GM21619 (cell line): Measurements from ENCODE around the gene KDM7A.
"Not testable (repeated sequence)": the region's sequence is repeated elsewhere in the genome, so short reads cannot be mapped to it uniquely, and the experiment has no call there.

Experiments used
- ATAC-seq: cut with Tn5 transposase; IDR thresholded peaks from one replicate; pipeline ENCODE4 v1.9.1; 2021; ENCODE audit not compliant: unreplicated experiment

KDM7A gene

DNA sequence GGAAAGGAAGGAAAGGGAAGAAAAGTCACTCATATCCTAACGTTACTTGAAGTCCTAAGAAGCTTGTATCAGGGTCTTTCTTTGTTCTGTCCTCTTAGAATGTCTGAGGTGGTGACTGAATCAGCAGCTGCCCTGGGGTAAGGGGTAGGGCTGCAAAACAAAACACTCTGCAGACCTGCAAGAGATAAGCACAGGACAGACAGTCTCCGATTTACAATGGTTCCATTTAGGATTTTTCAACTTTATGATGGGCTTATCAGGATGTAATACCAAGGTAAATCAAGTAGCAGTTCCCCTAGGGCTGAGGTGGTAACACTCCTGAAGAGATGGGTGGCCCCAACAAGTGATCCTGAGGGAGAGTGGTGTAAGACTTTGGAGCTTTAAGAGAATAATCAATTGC is 16.5 kb downstream of the KDM7A start:
- ATAC-seq: no peak

DNA sequence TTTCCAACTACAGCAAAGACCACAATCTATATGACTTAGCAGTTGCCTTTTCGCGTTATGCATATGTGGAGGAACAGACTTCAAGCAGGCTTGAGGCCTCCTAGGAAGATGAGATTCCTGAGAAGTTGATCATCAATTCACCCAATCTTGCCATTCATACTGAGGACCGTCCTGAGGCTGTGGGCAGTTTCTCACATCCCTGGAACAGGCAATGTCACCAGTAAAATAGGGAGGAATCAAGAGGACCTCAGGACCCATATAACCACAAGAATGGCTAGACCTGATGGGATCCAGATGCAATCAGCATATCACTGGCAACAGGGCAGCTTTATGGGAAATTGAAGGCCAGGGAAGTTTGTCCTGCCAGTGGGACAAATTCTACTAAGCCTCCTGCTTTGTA is 17.3 kb downstream of the KDM7A start:
- ATAC-seq: no peak

DNA sequence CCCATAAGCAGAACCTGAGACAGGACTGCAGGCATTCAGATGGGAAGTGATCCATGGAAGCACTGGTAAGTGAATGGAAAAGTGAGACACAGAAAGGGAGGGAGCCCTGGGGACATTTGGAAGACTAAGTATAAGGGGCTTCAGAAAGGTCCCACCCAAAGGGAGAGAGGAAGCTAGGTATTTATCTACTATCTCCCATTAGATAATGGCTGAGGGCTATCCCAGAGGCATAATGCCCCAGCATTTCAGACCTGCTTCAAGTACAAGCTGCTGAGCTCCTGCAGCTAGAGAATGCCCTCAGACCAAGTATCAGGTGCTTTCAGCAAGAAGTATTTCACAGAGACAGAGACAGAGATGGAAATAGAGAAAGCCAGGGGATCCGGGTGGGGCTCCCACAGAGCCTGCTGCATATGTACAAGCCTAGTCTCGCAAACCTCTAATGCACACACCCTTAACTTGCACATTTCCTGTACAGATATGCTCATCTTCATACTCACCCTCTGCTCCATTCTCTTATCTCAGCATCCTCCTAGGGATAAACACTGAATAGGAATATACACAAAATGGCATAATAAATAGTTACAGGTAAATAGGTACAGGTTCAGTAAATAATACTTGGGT is 20.2 kb downstream of the KDM7A start:
- ATAC-seq: no peak

DNA sequence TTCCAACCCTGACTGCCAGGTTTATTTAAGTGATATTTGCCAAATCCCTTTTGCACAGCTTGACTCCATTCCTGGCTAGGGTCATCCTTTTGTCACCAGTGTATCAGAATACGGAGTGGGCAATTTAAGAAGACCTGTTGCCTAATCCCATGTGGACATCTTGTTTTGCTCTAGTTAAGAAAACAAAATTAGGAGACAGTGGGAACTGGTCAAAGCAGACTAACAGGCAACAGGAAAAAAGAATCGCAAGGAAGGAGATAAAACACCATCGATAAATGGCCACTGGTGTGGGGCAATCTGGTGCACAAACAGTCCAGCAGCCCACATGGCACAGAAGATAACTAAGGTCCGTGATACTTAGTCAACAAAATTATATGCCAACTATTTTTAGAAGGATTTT is 21.4 kb downstream of the KDM7A start:
- no peak for ATAC-seq

DNA sequence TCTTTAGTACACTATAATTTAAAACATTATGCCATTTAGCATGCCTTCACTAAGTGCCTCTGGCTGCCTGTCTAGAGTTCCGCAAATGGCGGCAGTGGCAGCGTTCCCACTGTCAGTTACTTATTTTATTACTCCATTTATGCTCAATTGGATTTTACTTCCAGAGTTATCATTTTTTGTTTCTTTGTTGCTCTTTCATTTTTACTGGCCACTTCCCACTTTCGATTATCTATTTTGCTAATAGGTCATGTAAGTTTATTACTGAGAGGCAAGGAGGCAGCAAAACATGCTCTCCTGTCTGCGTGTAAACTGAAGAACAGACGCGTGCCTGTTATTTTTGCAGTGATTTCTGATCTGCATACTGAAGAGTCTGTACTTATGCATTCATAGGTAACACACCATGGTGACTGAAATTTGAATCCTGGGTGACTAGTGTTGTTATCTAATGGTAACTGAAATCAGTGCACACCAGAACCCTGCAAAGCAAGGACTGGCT is 23.1 kb downstream of the KDM7A start:
- no peak for ATAC-seq

DNA sequence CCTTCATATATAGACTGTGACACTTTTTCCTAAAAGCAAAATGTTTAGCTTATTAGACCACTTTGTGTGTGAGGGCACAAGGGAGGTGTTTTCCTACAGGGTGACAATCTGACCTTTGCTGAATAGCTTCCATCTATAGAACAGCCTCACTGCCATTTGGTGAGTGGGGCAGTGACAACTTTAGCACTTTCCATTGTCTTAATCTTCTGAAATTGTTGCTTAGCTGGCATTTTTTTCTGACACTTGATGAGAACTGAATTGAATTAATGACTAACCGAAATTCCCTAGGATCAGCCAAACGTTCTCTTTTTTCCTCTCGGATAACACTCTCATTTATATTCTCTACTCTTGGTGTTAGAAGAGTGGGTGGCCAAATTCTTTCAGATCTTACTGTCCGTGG is 30.2 kb downstream of the KDM7A start:
- ATAC-seq: no peak

DNA sequence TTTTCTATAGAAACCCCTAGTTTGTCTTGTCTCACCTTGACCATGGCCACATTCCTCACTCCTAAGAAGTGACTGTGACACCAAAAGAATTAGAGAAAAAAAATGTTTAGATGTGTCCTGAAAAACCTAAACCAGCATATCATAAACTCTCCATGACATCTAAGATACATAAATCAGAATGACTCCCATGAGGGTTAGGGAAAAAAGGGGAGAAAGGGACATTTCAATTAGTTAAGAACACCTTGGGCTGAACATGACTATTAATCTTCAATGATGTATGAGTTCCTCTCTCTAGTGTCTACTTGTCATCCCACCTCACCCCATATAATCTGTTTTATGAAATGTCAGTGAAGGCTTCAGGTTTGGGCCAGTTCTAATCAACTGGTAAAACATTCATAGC is 31.1 kb downstream of the KDM7A start:
- ATAC-seq: no peak

DNA sequence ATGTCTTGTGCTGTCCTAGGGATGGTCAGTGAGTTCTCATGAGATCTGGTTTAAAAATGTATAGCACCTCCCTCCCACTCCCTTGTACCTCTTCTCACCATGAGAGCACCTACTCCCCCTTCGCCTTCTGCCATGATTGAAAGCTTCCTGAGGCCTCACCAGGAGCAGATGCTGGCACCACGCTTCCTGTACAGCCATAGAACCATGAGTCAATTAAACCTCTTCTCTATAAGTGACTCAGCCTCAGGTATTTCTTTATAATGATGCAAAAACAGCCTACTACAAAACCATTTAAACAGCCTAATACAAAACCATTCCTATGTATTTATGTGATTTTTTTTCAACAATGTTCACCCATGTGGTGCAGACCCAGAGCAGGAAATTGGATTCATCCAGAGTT is 32.0 kb downstream of the KDM7A start:
- ATAC-seq: no peak

DNA sequence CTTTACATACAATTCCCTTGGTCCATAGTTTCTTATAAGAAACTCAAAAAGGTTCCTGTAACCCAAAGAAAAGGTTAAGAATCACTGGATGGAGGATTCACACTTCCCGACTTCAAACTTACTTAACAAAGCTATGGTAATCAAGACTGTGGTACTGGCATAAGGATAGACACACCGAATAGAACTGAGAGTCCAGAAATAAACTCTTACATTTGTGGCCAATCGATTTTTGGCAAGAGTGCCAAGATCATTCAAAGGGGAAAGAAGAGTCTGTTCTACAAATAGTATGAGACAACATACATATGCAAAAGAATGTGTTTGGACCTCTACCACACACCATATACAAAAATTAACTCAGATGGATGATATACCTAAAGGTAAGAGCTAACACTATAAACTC is 32.8 kb downstream of the KDM7A start:
- ATAC-seq: no peak

DNA sequence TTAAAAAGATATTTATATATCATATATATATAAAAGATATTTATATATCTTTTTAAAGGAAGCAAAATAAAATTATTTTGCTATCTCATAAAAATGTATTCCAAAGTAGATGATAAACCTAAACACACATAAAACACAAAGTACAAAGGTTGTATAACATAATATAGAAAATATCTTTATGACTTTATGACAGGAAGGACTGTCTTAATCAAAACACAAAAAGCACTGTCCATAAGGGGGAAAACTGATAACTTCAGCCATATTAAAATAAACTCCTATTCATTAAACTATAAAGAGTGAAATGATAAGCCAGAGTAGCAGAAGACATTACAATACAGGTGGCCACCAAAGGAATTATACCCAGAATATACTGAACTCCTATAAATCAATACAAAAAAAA is 34.8 kb downstream of the KDM7A start:
- ATAC-seq: no peak

DNA sequence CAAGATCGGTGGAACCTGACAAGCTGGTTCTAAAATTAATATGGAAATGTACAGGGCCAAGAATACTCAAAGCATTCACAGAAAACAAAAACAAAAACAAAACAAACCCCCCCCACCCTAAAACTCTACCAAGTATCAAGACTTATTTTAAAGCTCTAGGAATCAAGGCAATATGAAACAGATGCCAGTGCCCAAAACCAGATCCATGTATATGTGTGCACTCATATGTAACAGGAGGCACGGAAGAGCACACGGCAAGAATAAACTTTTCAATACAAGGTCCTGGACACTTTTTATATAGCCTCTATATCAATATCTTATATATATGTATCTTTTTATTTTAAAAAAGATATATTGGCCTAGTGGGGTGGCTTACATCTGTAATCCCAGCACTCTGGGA is 35.5 kb downstream of the KDM7A start:
- no peak for ATAC-seq

DNA sequence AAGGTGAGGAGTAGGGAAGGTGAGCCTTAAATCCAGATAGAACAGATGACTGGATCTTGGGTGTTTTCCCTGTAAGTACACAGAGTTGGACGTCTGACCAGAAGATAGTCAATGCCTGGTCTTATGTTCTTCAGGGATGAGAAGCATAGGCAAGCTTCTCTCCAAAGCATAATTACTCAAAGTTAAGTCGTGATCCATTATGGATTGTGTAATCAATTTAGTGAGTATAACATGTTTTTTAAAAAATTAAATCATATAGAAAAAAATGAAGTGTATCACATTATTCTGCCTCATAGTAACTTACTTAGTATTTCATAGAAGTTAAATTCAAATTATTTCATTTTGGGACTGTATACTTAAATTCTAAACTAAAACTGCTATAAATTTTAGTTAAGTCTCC is 39.7 kb downstream of the KDM7A start:
- ATAC-seq: no peak

DNA sequence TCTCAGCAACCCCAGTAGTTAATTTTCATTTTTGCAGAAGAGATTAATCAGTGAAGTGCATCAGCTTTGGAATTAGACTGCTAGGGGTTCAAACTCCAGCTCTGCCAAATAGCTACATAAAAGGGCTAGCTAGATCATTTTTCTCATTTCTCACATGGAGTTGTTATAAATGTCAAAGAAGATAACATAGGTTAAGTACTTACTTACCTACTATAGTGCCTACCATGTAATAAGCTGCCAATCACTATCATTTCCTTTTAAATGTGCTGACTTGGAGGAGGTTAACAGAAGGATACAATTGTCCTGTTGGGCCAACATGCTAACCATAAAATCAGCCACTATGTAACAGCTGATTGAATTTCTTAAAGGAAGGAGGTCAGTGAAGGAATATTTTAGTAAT is 40.7 kb downstream of the KDM7A start:
- no peak for ATAC-seq

DNA sequence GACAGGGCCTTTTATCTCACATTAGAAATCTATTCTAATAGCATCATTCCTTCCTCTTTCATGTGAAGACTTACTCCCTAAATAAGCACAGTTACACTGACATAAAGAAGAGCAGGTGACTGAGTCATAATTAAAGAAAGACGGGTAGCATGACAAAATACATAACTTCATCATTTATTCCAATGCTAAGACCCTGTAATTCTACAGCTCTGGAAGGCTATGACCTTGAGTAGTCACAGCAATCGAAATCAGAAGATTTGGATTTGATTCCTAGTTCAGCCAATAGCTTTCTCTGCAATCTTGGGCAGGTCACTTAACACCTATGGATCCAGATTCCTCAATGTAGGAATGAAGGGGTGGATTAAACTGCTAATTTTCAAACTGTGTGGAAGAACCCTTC is 42.7 kb downstream of the KDM7A start:
- no peak for ATAC-seq

DNA sequence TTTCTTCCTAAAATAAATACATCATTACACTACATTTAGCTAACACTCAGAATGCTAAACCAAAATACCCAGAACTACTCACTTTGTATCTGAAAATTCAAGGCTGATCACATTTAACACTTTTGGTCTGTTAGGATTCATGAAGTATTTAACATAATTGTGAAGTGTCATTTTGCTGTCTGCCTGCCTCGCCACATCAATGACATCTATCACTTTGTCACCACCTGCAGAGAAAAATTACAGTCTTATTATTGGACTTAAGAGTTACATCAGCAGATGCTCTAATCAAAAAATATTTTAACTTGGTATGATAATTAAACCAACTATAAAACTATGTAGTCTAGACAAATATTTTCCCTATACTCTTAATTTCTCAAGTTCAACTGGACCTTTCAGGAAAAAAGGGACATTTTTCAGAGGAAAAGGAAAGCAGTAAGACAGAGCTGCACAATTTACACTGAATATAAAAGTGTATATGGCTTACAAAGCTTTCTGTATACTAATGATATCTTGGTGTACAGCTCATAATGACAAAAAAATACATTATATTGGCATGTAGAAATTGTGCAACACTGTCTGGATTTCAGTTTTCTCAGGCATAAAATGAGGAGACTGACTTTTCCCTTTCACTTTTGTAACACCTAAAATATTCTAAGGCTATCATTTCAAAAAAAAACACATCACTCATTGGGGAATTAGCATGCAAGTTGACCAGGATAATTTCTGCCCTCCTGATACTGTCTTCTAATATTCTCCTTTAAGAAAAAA is 49.2 kb downstream of the KDM7A start:
- ATAC-seq: no peak

DNA sequence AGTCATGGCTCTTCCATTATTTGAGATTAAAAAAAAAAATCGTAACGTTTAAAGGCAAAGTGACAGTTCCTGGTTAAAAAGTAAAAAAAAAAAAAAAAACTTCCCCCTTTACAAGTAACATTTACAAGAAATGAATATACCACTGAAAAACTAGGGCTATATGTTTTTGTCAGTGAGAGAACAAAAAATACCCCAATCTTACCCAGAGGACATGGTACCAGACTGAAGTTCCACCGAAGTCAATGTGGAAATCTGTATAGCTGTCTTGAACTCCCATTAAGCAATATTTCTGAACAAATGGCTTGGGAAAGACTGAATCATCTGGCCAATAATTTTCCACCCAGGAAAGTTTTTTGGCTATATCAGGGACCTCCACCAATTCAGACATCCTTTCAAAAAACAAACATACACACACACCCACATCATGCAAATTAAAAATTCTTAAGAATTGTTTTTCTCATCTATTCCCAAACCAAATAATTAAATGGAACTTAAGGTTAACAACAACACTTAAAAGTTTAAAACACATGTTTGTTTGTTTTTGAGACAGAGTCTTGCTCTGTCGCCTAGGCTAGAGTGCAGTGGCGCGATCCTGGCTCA is 50.2 kb downstream of the KDM7A start:
- ATAC-seq: no peak

DNA sequence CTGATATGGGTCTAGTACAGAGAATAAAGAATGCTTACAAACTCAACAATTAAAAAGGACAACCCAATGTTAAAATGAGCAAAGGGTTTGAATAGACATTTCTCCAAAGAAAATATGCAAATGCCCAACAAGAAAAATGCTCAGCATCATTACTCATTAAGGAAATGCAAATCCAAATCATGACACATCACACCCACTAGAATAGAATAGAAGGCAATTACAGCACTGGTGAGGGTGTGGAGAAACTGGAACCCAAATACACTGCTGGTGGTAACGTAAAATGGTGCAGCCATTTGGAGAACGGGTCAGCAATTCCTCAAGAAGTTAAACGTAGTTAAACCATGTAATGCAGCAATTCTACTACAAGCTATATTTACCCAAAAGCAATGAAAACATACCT is 53.8 kb downstream of the KDM7A start:
- ATAC-seq: no peak

DNA sequence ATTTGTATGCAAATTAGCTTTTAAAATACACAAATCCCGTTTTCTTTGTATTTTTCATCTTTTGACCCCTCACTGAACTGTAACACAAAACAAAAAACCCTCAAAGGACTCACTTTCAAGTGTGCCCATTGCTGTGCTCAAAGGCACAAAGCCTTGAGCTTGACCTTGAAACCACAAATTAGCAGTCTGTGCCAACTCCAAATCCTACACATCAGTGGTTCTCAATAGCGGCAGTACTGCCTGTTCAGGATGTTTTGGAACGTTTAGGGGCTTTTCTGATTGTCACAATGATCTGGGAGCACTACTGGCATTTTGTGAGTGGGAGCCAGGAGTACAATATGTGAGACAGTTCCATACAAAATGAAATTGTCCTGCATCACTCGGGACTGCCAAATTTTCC is 55.5 kb downstream of the KDM7A start:
- ATAC-seq: no peak

DNA sequence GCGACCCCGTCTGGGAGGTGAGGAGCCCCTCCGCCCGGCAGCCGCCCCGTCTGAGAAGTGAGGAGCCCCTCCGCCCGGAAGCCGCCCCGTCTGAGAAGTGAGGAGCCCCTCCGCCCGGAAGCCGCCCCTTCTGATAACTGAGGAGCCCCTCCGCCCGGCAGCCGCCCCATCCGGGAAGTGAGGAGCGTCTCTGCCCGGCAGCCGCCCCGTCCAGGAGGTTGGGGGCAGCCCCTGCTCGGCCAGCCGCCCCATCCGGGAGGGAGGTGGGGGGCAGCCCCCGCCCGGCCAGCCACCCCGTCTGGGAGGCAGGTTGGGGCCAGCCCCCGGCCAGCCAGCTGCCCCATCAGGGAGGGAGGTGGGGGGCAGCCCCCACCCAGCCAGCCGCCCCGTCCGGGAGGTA is 62.0 kb downstream of the KDM7A start:
- not testable (repeated sequence) for ATAC-seq

DNA sequence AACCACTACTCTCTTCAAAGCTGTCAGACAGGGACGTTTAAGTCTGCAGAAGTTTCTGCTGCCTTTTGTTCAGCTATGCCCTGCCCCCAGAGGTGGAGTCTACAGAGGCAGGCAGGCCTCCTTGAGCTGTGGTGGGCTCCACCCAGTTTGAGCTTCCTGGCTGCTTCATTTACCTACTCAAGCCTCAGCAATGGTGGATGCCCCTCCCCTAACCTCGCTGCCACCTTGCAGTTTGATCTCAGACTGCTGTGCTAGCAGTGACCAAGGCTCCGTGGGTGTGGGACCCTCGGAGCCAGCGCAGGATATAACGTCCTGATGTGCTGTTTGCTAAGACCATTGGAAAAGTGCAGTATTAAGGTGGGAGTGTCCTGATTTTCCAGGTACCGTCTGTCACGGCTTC is 68.0 kb downstream of the KDM7A start:
- not testable (repeated sequence) for ATAC-seq

DNA sequence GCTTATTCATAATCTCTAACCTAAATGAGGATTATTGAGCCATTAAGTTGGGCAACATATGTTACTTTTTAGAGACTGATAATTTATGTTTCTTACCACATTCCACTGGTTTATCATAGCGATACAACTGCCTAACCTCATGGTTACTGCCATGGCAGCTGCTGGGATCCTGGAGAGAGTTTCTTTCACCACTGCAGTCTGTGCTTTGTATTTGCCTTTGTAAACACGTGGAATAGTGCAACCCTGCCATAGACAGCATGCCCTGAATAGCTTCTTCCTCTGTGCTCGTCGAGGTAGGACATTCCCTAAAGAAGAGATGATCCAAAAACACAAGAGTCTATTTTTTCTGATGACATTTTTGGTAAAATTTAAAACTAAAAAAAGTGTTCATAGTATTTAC is 80.3 kb downstream of the KDM7A start:
- ATAC-seq: no peak

DNA sequence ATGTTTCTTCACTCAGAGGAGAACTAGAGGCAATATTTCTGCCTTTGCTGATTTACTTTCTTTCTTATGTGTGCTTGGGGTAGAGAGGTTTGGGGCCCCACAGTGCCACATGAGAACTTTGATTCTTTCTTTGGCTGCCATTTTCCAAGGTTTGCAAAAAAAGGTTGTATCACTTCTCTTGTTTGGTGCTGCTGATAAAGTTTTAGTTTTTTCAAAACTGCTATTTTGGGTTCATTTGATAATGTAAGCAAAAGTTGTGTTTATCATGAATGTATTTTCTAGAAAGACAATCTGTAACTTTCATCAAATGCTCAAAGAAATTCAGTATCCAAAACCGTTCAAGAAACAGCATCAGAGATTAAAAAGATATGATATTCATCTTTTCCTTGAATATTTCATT is 83.4 kb downstream of the KDM7A start:
- no peak for ATAC-seq
